Stimulated activated naive CD8-positive, alpha-beta T cell treated with anti-CD3 and anti-CD28 coated beads, Interleukin-15, Interleukin-2, amounts not matched to agents 100 ng/mL and 50 ng/mL, for 24 hours (primary cell): Measurements from ENCODE around the gene FRYL.
"Not testable (repeated sequence)": the region's sequence is repeated elsewhere in the genome, so short reads cannot be mapped to it uniquely, and the experiment has no call there.

Source experiments
- H3K27ac Mint-ChIP-seq: one replicate; pipeline ENCODE4 v1.8.0; 2021; ENCODE audit warnings: mild to moderate bottlenecking, mixed read lengths
- H3K27me3 Mint-ChIP-seq: one replicate; pipeline ENCODE4 v1.8.0; 2021; ENCODE audit warnings: mixed read lengths
- H3K36me3 Mint-ChIP-seq: one replicate; pipeline ENCODE4 v1.8.0; 2021; ENCODE audit warnings: low read depth, mixed read lengths
- H3K4me1 Mint-ChIP-seq: one replicate; pipeline ENCODE4 v1.8.0; 2021; ENCODE audit warnings: low read depth, mixed read lengths
- H3K4me3 Mint-ChIP-seq: one replicate; pipeline ENCODE4 v1.8.0; 2021; ENCODE audit warnings: mild to moderate bottlenecking, mixed read lengths
- H3K9me3 Mint-ChIP-seq: one replicate; pipeline ENCODE4 v1.8.0; 2021; ENCODE audit warnings: mixed read lengths

FRYL gene

GRCh38 chr4:48649505-48649904, 130.6 kb downstream of the FRYL start:
- H3K4me1 Mint-ChIP-seq: peaks cover 51% of the 10 kb centered on the region
- H3K27me3 Mint-ChIP-seq: no peaks in the 10 kb centered on the region
- H3K9me3 Mint-ChIP-seq: no peaks in the 10 kb centered on the region
- no peak overlapping the region for H3K27ac Mint-ChIP-seq
- no peak overlapping the region for H3K4me3 Mint-ChIP-seq
- H3K36me3 Mint-ChIP-seq: peaks cover 19% of the 10 kb centered on the region

- H3K4me1 Mint-ChIP-seq: peaks cover 36% of the 10 kb centered on the region
- no peaks in the 10 kb centered on the region for H3K27me3 Mint-ChIP-seq
- no peaks in the 10 kb centered on the region for H3K9me3 Mint-ChIP-seq
- peaks cover 7% of the 10 kb centered on the region for H3K36me3 Mint-ChIP-seq
- H3K27ac Mint-ChIP-seq: no peak overlapping the region
- H3K4me3 Mint-ChIP-seq: no peak overlapping the region
Observed at GRCh38 chr4:48645225-48645794, 134.8 kb downstream of the FRYL start.

DNA sequence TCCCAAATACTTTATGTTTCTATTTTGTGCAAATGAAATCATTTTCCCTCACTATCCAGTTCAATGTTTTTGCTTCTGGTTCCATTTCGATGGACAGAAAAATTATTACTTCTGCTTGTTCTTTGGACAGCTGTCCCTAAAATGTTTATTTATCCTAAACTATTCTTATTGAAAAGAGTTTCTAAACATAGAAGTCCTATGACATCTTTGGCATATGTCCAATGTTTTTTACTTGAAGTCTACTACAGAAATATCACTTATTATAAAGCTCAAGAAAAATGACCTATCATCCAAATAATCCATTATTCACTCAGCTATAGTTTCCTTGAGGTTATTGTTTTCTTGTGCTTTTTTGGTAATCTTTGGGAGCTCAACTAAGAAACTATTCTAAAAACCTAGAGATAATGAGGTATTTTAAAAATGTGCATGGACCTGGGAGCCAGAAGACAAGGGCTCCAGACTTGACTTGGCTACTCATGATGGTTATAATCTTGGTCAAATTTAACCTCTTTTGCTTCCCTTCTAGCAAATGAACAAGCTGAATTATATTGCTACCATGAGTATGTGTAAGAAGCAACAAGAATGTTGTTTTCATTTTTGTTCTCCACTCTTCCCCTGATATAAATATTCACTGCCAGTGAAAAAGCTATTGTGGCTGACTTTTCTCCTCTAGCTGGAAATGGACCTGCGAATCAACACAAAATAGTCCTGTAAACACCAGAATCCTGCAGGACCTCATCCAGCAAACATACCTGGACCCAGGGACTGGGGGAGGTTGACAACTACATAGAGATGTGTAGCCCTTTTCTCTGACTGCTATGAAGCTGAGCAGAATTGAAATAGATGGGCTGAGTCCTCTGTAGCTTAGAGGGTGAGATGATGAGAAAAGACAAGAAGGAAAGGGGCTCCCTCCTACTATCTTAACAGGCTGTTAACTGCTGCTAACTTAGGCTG, 137.4 kb downstream of the FRYL start:
- Mint-ChIP-seq H3K27ac (no peak overlapping the region), H3K4me1 (peaks cover 36% of the 10 kb centered on the region), H3K9me3 (no peaks in the 10 kb centered on the region), H3K36me3 (peaks cover 14% of the 10 kb centered on the region), H3K4me3 (no peak overlapping the region), H3K27me3 (no peaks in the 10 kb centered on the region)

DNA sequence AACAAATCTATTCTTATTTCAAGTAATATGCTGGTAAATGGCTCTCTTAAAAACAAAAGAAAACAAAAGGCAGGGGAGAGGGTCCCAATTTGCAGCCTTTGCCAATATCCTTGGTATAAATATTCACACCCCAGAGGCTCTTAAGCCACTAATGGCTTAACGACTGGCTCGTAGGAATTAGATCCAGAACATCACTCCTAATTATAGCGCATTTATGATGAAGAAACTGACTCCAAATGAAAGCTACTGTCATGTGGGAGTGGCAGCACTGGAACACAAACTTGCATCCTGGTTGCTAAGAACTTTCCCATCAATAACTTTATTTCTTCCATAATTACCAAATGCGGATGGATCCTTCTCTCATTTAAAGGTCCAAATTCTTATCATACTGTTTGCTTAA, 138.7 kb downstream of the FRYL start:
- H3K27ac Mint-ChIP-seq: no peak overlapping the region
- no peaks in the 10 kb centered on the region for H3K27me3 Mint-ChIP-seq
- H3K36me3 Mint-ChIP-seq: peaks cover 13% of the 10 kb centered on the region
- H3K4me1 Mint-ChIP-seq: peaks cover 34% of the 10 kb centered on the region
- H3K9me3 Mint-ChIP-seq: no peaks in the 10 kb centered on the region
- no peak overlapping the region for H3K4me3 Mint-ChIP-seq

- Mint-ChIP-seq H3K27me3 (no peaks in the 10 kb centered on the region), H3K9me3 (no peaks in the 10 kb centered on the region), H3K27ac (no peak overlapping the region), H3K36me3 (peaks cover 10% of the 10 kb centered on the region), H3K4me3 (no peak overlapping the region), H3K4me1 (peaks cover 31% of the 10 kb centered on the region)
Observed at GRCh38 chr4:48640699-48641098, 139.4 kb downstream of the FRYL start.

DNA sequence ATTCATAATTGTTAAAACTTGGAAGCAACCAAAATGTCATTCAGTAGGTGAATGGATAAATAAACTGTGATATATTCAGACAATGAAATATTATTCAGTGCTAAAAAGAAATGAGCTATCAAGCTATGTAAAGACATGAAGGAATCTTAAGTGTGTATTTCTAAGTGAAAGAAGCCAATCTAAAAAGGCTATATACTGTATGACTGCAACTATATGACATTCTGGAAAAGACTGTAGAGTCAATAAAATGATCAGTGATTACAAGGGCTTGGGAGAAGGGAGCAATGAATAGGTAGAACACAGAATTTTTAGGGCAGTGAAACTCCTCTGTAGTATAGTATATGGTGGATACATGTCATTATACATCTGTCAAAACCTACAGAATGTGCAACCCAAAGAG, 139.9 kb downstream of the FRYL start:
- Mint-ChIP-seq H3K36me3 (peaks cover 10% of the 10 kb centered on the region), H3K27ac (no peak overlapping the region), H3K4me3 (no peak overlapping the region), H3K27me3 (no peaks in the 10 kb centered on the region), H3K4me1 (peaks cover 31% of the 10 kb centered on the region), H3K9me3 (no peaks in the 10 kb centered on the region)

DNA sequence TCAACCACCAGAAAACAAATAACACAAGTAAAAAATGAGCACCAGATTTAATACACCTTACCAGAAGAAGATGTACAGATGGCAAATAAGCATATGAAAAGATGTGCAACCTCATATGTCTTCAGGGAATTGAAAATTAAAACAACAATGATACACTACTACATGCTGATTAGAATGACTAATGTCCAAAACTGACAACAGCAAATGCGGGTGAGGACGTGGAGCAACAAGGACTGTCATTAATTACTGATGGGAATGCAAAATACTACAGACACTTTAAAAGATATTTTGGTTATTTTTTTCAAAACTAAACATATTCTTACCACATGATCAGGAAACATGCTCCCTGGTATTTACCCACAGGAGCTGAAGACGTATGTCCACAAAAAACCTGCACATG, 140.3 kb downstream of the FRYL start:
- no peaks in the 10 kb centered on the region for H3K27me3 Mint-ChIP-seq
- no peak overlapping the region for H3K27ac Mint-ChIP-seq
- peaks cover 31% of the 10 kb centered on the region for H3K4me1 Mint-ChIP-seq
- peaks cover 10% of the 10 kb centered on the region for H3K36me3 Mint-ChIP-seq
- no peak overlapping the region for H3K4me3 Mint-ChIP-seq
- H3K9me3 Mint-ChIP-seq: no peaks in the 10 kb centered on the region

- peaks cover 31% of the 10 kb centered on the region for H3K4me1 Mint-ChIP-seq
- not testable (repeated sequence) for H3K27me3 Mint-ChIP-seq, H3K9me3 Mint-ChIP-seq, H3K27ac Mint-ChIP-seq, H3K36me3 Mint-ChIP-seq, H3K4me3 Mint-ChIP-seq
Observed at GRCh38 chr4:48638586-48638985, 141.5 kb downstream of the FRYL start.

DNA sequence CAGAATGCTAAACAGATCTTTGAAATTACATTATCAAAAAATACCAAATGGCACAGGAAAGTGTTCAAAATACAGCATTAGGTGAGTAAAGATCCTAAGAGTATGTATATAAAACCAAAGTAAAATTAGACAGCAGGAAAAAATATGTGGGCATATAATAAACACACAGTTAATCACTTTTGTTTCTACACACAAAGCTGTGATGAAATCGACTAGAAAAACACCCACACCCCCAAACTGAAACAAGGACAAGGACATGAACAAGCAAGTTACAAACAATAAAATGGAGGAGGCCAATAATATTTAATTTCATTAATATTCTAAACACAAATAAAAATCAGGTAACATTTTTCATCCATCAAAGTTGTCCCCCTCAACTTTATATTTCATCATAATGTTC, 143.2 kb downstream of the FRYL start:
- Mint-ChIP-seq H3K27ac (no peak overlapping the region), H3K27me3 (no peaks in the 10 kb centered on the region), H3K4me1 (peaks cover 19% of the 10 kb centered on the region), H3K9me3 (no peaks in the 10 kb centered on the region), H3K36me3 (peaks cover 10% of the 10 kb centered on the region), H3K4me3 (no peak overlapping the region)

DNA sequence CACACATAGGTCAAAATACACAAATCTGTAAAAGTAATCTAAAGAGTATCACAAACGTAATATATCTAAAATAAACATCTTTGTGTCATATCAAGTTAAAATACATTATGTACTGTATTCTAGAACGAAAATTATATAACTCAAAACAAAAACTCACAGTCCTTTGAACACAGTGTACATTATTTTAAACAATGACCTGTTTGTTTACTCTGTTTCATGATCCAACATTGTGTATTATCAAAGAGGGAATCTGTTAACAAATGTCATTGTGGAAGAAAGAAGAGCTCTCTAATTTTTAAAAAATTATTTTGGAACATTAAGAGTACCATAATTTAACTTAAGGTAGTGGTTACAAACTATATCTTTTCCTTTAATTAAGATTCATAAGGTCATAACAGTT, 144.1 kb downstream of the FRYL start:
- H3K36me3 Mint-ChIP-seq: peaks cover 10% of the 10 kb centered on the region
- no peak overlapping the region for H3K4me3 Mint-ChIP-seq
- H3K4me1 Mint-ChIP-seq: peaks cover 17% of the 10 kb centered on the region
- no peak overlapping the region for H3K27ac Mint-ChIP-seq
- no peaks in the 10 kb centered on the region for H3K9me3 Mint-ChIP-seq
- no peaks in the 10 kb centered on the region for H3K27me3 Mint-ChIP-seq

DNA sequence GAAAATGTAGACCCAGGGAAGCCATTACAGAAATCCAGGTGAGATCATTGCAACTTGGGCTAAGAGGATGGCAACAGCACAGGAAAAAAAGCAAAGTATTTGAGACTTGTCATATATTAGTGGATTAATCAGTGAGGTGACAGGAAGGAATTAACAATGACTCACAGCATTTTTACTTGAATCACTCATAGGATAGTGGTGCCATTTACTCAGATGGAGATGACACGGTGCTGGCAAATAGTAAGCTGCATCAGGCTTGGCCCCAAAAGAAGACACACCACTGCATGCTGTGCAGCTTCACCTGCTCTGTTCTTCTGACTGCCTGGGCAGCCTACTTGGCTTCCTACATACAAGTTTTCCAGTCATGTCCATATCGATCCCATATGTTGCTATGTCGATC, 144.8 kb downstream of the FRYL start:
- H3K36me3 Mint-ChIP-seq: peaks cover 10% of the 10 kb centered on the region
- H3K4me3 Mint-ChIP-seq: no peak overlapping the region
- H3K27me3 Mint-ChIP-seq: no peaks in the 10 kb centered on the region
- H3K4me1 Mint-ChIP-seq: peaks cover 13% of the 10 kb centered on the region
- H3K9me3 Mint-ChIP-seq: no peaks in the 10 kb centered on the region
- no peak overlapping the region for H3K27ac Mint-ChIP-seq

DNA sequence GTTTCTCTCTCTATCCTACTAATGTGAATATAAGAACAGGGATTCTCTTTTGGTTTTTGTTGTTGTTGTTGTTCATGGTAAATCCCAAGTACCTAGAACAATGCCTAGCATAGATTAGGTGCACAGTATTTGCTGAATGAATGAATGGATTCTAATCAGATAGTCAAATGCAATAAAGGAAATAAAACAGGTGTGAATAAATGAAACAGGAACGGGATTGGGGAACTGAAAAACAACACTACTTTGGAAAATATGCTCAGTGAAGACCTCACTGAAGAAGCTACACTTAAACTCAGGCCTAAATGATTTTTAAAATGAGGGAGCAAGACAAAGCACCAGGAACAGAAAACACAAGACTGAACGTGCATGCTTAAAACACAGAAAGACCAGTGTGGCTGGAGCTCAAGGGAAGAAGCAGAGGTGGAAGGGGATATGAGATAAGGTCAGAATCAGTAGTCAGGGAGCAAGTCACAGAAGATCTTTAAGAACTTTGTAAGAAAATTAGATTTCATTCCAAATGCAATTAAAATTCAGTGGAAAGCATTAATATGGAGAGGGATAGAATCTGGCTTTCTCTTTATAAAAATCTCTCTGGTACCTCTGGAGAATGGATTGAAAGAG, 145.3 kb downstream of the FRYL start:
- Mint-ChIP-seq H3K4me1 (peaks cover 14% of the 10 kb centered on the region), H3K4me3 (no peak overlapping the region), H3K36me3 (peaks cover 9% of the 10 kb centered on the region), H3K27me3 (no peaks in the 10 kb centered on the region), H3K9me3 (no peaks in the 10 kb centered on the region), H3K27ac (no peak overlapping the region)

- Mint-ChIP-seq H3K27ac (no peak overlapping the region), H3K36me3 (no peaks in the 10 kb centered on the region), H3K27me3 (no peaks in the 10 kb centered on the region), H3K4me1 (peaks cover 14% of the 10 kb centered on the region), H3K9me3 (no peaks in the 10 kb centered on the region), H3K4me3 (no peak overlapping the region)
Observed at GRCh38 chr4:48633657-48634056, 146.4 kb downstream of the FRYL start.

DNA sequence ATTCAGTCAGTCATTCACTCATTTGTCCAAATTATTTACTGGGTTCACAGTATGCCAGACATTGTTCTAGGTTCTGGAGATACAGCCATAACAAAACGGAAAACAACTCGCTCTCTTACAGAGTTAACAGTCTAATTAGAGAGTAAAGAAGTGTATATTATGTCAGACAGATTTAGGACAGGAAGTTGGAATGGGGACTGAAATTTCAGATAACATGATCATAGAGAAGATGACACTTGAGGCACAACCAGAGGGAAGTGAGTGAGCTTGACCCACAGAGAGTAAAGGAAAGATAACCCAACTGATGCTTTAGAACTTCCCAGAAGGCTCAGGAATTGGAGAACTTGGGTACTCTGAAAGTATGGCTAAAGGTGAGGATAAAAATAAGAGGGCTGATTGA, 150.6 kb downstream of the FRYL start:
- H3K27me3 Mint-ChIP-seq: no peaks in the 10 kb centered on the region
- peaks cover 1% of the 10 kb centered on the region for H3K36me3 Mint-ChIP-seq
- H3K4me1 Mint-ChIP-seq: peaks cover 8% of the 10 kb centered on the region
- H3K9me3 Mint-ChIP-seq: no peaks in the 10 kb centered on the region
- no peak overlapping the region for H3K27ac Mint-ChIP-seq
- no peak overlapping the region for H3K4me3 Mint-ChIP-seq

- no peaks in the 10 kb centered on the region for H3K9me3 Mint-ChIP-seq
- H3K27me3 Mint-ChIP-seq: no peaks in the 10 kb centered on the region
Observed at GRCh38 chr4:48623182-48623780, 156.8 kb downstream of the FRYL start.

More at GRCh38 chr4:48623182-48623780, 156.8 kb downstream of the FRYL start:
- Mint-ChIP-seq H3K4me3 (no peak overlapping the region), H3K36me3 (peaks cover 35% of the 10 kb centered on the region), H3K27ac (no peak overlapping the region), H3K4me1 (no peaks in the 10 kb centered on the region)
